Fibroblast of the aortic adventitia (primary cell): ENCODE results near the gene ANKRD18B. TPM values are rescaled to one million over a fixed set of nuclear protein-coding genes. Genes with fewer than 3 reads are reported as not detected.

ENCODE experiments used
- DNase-seq: peaks from one replicate; pipeline ENCODE4 v3.0.0-alpha.2; 2010; ENCODE audit warnings: low read depth
- H3K4me3 ChIP-seq: 2 replicates; pipeline ENCODE4 v1.5.1; 2011; ENCODE audit warnings: low read depth, mild to moderate bottlenecking, control low read depth, low read length, moderate library complexity
- small RNA-seq: library from RNA; depleted of rRNA; stranded (forward); fragments of <200 nt; gene quantifications from one replicate; pipeline ENCODE3, GENCODE V24; 2012
- total RNA-seq: library from RNA; depleted of rRNA; stranded (reverse); fragments of >200 nt; gene quantifications from 2 replicates; pipeline ENCODE4 v1.2.3, GENCODE V29; 2012; ENCODE audit warnings: low replicate concordance
- TF ChIP-seq, protein P1 (sequence below): IDR thresholded peaks from 2 replicates; pipeline ENCODE4 v1.5.1; 2011; ENCODE audit warnings: mild to moderate bottlenecking, low read length, control low read depth, inconsistent platforms; ENCODE audit not compliant: insufficient read depth

ANKRD18B gene
- total RNA-seq, 1 donor = 1.9 TPM

- TF ChIP-seq, protein P1, sequence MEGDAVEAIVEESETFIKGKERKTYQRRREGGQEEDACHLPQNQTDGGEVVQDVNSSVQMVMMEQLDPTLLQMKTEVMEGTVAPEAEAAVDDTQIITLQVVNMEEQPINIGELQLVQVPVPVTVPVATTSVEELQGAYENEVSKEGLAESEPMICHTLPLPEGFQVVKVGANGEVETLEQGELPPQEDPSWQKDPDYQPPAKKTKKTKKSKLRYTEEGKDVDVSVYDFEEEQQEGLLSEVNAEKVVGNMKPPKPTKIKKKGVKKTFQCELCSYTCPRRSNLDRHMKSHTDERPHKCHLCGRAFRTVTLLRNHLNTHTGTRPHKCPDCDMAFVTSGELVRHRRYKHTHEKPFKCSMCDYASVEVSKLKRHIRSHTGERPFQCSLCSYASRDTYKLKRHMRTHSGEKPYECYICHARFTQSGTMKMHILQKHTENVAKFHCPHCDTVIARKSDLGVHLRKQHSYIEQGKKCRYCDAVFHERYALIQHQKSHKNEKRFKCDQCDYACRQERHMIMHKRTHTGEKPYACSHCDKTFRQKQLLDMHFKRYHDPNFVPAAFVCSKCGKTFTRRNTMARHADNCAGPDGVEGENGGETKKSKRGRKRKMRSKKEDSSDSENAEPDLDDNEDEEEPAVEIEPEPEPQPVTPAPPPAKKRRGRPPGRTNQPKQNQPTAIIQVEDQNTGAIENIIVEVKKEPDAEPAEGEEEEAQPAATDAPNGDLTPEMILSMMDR = no peak
- DNase-seq = peak; percentile 92
- H3K4me3 ChIP-seq = no peak overlapping the region
These were observed 95.8 kb downstream of the ANKRD18B start for GRCh38 chr9:33619666-33620404.

DNA sequence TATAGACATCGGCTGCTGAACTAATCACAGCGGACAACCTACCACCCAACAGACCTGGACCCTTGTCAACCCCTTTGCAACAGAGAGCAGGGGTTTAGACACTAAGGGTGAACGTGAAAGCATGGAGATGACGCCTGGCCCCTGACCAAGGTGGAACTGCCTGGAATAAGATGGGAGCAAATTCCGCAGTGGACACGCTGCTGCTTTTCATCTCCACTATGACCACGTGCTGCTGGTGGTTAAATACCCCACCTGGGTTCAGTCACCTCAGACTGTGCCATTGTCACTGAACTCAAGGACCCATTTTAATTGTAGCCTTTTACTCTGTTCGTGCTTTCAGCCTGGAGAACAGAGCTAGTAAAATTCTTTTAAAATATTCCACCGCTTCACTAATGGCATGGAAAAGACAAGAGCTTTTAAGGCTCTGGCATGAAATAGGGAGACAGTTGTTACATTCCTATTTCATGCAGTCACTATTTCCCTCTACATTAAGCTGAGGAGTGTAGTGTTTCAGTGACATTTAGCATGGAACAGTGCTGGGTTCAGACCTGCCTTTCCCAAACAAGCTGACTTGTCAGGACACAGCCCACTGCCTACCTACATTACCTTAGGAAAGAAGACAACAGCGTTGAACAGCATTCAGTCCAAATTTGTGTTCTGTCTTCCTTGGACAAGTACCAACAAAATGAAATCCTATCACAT is 96.8 kb downstream of the ANKRD18B start:
- TF ChIP-seq, protein P1 = no peak
- no peak overlapping the region for H3K4me3 ChIP-seq
- peak; percentile 70 for DNase-seq

Small RNAs within 50 kb of the gene (small RNA-seq; reads per million reads assigned to genes)
- gene AL139008.1 (not detected), gene PRSS3P4 (not detected)

Other genes starting within 250 kb of the ANKRD18B start
- gene NFX1, start 233.7 kb upstream of the ANKRD18B start, total RNA-seq = 27.5 and 37.2 TPM in 2 replicates
- gene AQP7, start 121.7 kb upstream of the ANKRD18B start, total RNA-seq = 0.09 TPM in 1 of 2 replicates, not detected in the other
- 0.54 and 1.9 TPM in 2 replicates for gene AQP3, start 76.7 kb upstream of the ANKRD18B start, total RNA-seq
- 21.9 and 25.1 TPM in 2 replicates for gene NOL6, start 50.3 kb upstream of the ANKRD18B start, total RNA-seq